GM19099 (cell line): ENCODE results near the gene PHF13.

Experiments
- POLR2A ChIP-seq: IDR thresholded peaks from 3 replicates; pipeline ENCODE4 v1.6.1; 2011; ENCODE audit warnings: low read depth; ENCODE audit not compliant: insufficient read length; ENCODE audit errors: extremely low read depth

PHF13 gene

GRCh38 chr1:6651909-6652308, 38.4 kb downstream of the PHF13 start:
- TF ChIP-seq POLR2A: no peak

- TF ChIP-seq POLR2A: no peak
Measured at GRCh38 chr1:6652986-6653385, 39.5 kb downstream of the PHF13 start.

- no peak for TF ChIP-seq POLR2A
Measured at GRCh38 chr1:6653436-6654290, 40.1 kb downstream of the PHF13 start.

- no peak for TF ChIP-seq POLR2A
Measured at GRCh38 chr1:6657138-6657537, 43.6 kb downstream of the PHF13 start.

GRCh38 chr1:6658359-6659060, 45.0 kb downstream of the PHF13 start:
- TF ChIP-seq POLR2A: no peak

- TF ChIP-seq POLR2A: no peak
Measured at GRCh38 chr1:6660415-6661049, 47.0 kb downstream of the PHF13 start.

GRCh38 chr1:6666696-6667095, 53.2 kb downstream of the PHF13 start:
- TF ChIP-seq POLR2A: no peak

- TF ChIP-seq POLR2A: no peak
Measured at GRCh38 chr1:6667139-6667538, 53.6 kb downstream of the PHF13 start.

- no peak for TF ChIP-seq POLR2A
Measured at GRCh38 chr1:6668503-6668902, 55.0 kb downstream of the PHF13 start.

- TF ChIP-seq POLR2A: no peak
Measured at GRCh38 chr1:6672558-6672957, 59.0 kb downstream of the PHF13 start.
